MCF 10A (cell line): ENCODE measurements around the gene MAPK1IP1L. TPM values are rescaled to one million over a fixed set of nuclear protein-coding genes. Genes with fewer than 3 reads are reported as not detected.

Experiments used
- BruUV-seq: library from RNA; stranded (reverse); fragments of 400-500 nt; replicated peaks from 2 replicates; lab custom pipeline; 2021; lab: Mats Ljungman, UMichigan
- CTCF ChIA-PET: fragments of 300-600 bp; sonication (Branson Sonifier 250); formaldehyde crosslinking; extraction: SDS; loops from one replicate; lab custom pipeline; 2021; ENCODE audit warnings: antibody characterized with exemption, inconsistent platforms; lab: Yijun Ruan, JAX
- POLR2A ChIA-PET: fragments of 300-600, 350-650 bp; sonication (Branson Sonifier 250); formaldehyde crosslinking; extraction: SDS; loops from one replicate; lab custom pipeline; 2020; ENCODE audit warnings: antibody characterized with exemption, inconsistent platforms; lab: Yijun Ruan, JAX
- DNase-seq: peaks from one replicate; pipeline ENCODE4 v3.0.0-alpha.2; 2018; ENCODE audit not compliant: unreplicated experiment
- H3K27ac Mint-ChIP-seq: one replicate; pipeline ENCODE4 v1.8.0; 2022; ENCODE audit warnings: mild to moderate bottlenecking, low read depth, mixed read lengths; ENCODE audit not compliant: unreplicated experiment
- H3K27me3 Mint-ChIP-seq: one replicate; pipeline ENCODE4 v1.8.0; 2022; ENCODE audit warnings: mixed read lengths; ENCODE audit not compliant: insufficient read depth, unreplicated experiment
- H3K36me3 Mint-ChIP-seq: one replicate; pipeline ENCODE4 v1.8.0; 2022; ENCODE audit warnings: mild to moderate bottlenecking, moderate library complexity, mixed read lengths; ENCODE audit not compliant: insufficient read depth, unreplicated experiment
- H3K4me1 Mint-ChIP-seq: one replicate; pipeline ENCODE4 v1.8.0; 2022; ENCODE audit warnings: mixed read lengths; ENCODE audit not compliant: insufficient read depth, unreplicated experiment
- H3K4me3 Mint-ChIP-seq: one replicate; pipeline ENCODE4 v1.8.0; 2022; ENCODE audit warnings: mild to moderate bottlenecking, moderate library complexity, mixed read lengths; ENCODE audit not compliant: unreplicated experiment
- H3K9me3 Mint-ChIP-seq: one replicate; pipeline ENCODE4 v1.8.0; 2022; ENCODE audit warnings: mixed read lengths; ENCODE audit not compliant: unreplicated experiment
- CTCF ChIP-seq: fragments of 200-600 bp; IDR thresholded peaks from one replicate; pipeline ENCODE4 v1.8.0; 2022; ENCODE audit warnings: antibody characterized with exemption, mild to moderate bottlenecking; ENCODE audit not compliant: unreplicated experiment
- intact Hi-C: fragments of 100-400 bp; cut with micrococcal nuclease; formaldehyde crosslinking; loops from 2 replicates; pipeline ENCODE4 v1.14.1; 2022
- total RNA-seq: library from RNA; stranded (reverse); gene quantifications from 2 replicates; pipeline ENCODE4 v1.2.3, GENCODE V29; 2022

MAPK1IP1L gene
- total RNA-seq, 1 experiment from 2014 or later, result 118 TPM

- POLR2A ChIA-PET, result interaction anchor here (1.2 to 1.5 kb wide), 3 partner anchors 9 to 58 kb away, joined by 3 to 4 read pairs (median 4); partner anchors contain the start of genes SOCS4 and WDHD1
- CTCF ChIA-PET, result interaction anchor here (0.5 to 6.9 kb wide), 4 partner anchors 34 to 186 kb away, joined by 3 to 77 read pairs (median 6); partner anchors contain the start of gene MAPK1IP1L
- no peak for DNase-seq
- intact Hi-C loops, result no loop called here
- H3K27me3 Mint-ChIP-seq, result no peaks in the 10 kb centered on the region
- no peak overlapping the region for H3K4me3 Mint-ChIP-seq
- H3K27ac Mint-ChIP-seq, result no peak overlapping the region
- BruUV-seq, result no TSS peak
- TF ChIP-seq CTCF, result no peak
- no peaks in the 10 kb centered on the region for H3K36me3 Mint-ChIP-seq
- no peaks in the 10 kb centered on the region for H3K9me3 Mint-ChIP-seq
- H3K4me1 Mint-ChIP-seq, result no peaks in the 10 kb centered on the region
These were observed 33.7 kb downstream of the MAPK1IP1L start for GRCh38 chr14:55085060-55085660.

- no peak overlapping the region for H3K27ac Mint-ChIP-seq
- no peak for TF ChIP-seq CTCF
- no peaks in the 10 kb centered on the region for H3K36me3 Mint-ChIP-seq
- no peak overlapping the region for H3K4me3 Mint-ChIP-seq
- H3K27me3 Mint-ChIP-seq, result no peaks in the 10 kb centered on the region
- ChIA-PET POLR2A (interaction anchor here (0.6 to 3.2 kb wide), 4 partner anchors 9 to 42 kb away, joined by 3 to 22 read pairs (median 10); partner anchors contain the start of genes LGALS3 and MAPK1IP1L), CTCF (interaction anchor here (0.5 to 6.9 kb wide), 2 partner anchors 73 to 78 kb away, joined by 3 to 77 read pairs; no protein-coding TSS in a partner anchor)
- BruUV-seq, result no TSS peak
- no peaks in the 10 kb centered on the region for H3K4me1 Mint-ChIP-seq
- intact Hi-C loops, result no loop called here
- no peak for DNase-seq
- no peaks in the 10 kb centered on the region for H3K9me3 Mint-ChIP-seq
These were observed 35.5 kb downstream of the MAPK1IP1L start for GRCh38 chr14:55086938-55087337.

GRCh38 chr14:55088356-55088755, 36.9 kb downstream of the MAPK1IP1L start:
- Mint-ChIP-seq H3K27me3 (no peaks in the 10 kb centered on the region), H3K27ac (no peak overlapping the region), H3K4me1 (no peaks in the 10 kb centered on the region), H3K4me3 (no peak overlapping the region), H3K9me3 (no peaks in the 10 kb centered on the region), H3K36me3 (no peaks in the 10 kb centered on the region)
- no TSS peak for BruUV-seq
- no peak for TF ChIP-seq CTCF
- ChIA-PET POLR2A (interaction anchor here (1.2 to 3.2 kb wide), 5 partner anchors 10 to 68 kb away, joined by 3 to 22 read pairs (median 4); partner anchors contain the start of gene LGALS3), CTCF (interaction anchor here (0.7 to 6.9 kb wide), 6 partner anchors 10 to 592 kb away, joined by 3 to 77 read pairs (median 10); no protein-coding TSS in a partner anchor)
- DNase-seq, result no peak
- intact Hi-C loops, result no loop called here

GRCh38 chr14:55092341-55092740, 40.9 kb downstream of the MAPK1IP1L start:
- H3K27me3 Mint-ChIP-seq, result no peaks in the 10 kb centered on the region
- ChIA-PET POLR2A (interaction anchor here (1.6 to 9.0 kb wide), 5 partner anchors 10 to 67 kb away, joined by 3 to 79 read pairs (median 9); partner anchors contain the start of genes LGALS3 and MAPK1IP1L), CTCF (interaction anchor here (1.0 to 4.8 kb wide), 6 partner anchors 10 to 67 kb away, joined by 3 to 43 read pairs (median 6); no protein-coding TSS in a partner anchor)
- TF ChIP-seq CTCF, result no peak
- H3K27ac Mint-ChIP-seq, result no peak overlapping the region
- DNase-seq, result no peak
- peaks cover 4% of the 10 kb centered on the region for H3K4me1 Mint-ChIP-seq
- H3K9me3 Mint-ChIP-seq, result no peaks in the 10 kb centered on the region
- intact Hi-C loops, result no loop called here
- BruUV-seq, result no TSS peak
- no peaks in the 10 kb centered on the region for H3K36me3 Mint-ChIP-seq
- no peak overlapping the region for H3K4me3 Mint-ChIP-seq
